GM13977 (cell line): ENCODE data around the gene ZMYM5.
"Not testable (repeated sequence)": the region's sequence is repeated elsewhere in the genome, so short reads cannot be mapped to it uniquely, and the experiment has no call there.

ENCODE experiments used
- DNase-seq: peaks from one replicate; pipeline ENCODE4 v3.0.0; 2012; ENCODE audit warnings: low spot score
- in situ Hi-C: fragments of 300-500 bp; cut with MboI; formaldehyde crosslinking; loops from one replicate; pipeline ENCODE4 v1.12.0; 2022; ENCODE audit warnings: low sequenced_read_pairs, low pct_unique_long_range_greater_than_20kb, mixed read lengths, inconsistent platforms; ENCODE audit not compliant: unreplicated experiment
- TF ChIP-seq, protein P1 (sequence below): IDR thresholded peaks from 2 replicates; pipeline ENCODE4 v1.5.1; 2012; ENCODE audit warnings: mild to moderate bottlenecking, control low read depth; ENCODE audit not compliant: insufficient read depth; ENCODE audit errors: extremely low read depth, missing control alignments

ZMYM5 gene

DNA sequence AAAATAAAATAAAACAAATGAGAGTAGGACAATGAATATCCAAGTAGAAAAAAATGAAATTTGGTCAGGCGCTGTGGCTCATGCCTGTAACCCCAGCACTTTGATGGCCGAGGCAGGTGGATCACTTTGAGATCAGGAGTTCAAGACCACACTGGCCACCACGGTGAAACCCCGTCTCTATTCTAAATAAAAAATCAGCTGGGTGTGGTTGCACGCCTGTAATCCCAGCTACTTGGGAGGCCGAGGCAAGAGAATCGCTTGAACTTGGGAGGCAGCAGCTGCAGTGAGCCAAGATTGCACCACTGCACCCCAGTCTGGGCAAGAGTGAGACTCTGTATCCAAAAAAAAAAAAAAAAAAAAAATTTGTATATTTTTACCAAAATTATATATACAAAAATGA is 18.2 kb upstream of the ZMYM5 start:
- no peak for DNase-seq
- in situ Hi-C loops, result no loop called here
- TF ChIP-seq, protein P1, sequence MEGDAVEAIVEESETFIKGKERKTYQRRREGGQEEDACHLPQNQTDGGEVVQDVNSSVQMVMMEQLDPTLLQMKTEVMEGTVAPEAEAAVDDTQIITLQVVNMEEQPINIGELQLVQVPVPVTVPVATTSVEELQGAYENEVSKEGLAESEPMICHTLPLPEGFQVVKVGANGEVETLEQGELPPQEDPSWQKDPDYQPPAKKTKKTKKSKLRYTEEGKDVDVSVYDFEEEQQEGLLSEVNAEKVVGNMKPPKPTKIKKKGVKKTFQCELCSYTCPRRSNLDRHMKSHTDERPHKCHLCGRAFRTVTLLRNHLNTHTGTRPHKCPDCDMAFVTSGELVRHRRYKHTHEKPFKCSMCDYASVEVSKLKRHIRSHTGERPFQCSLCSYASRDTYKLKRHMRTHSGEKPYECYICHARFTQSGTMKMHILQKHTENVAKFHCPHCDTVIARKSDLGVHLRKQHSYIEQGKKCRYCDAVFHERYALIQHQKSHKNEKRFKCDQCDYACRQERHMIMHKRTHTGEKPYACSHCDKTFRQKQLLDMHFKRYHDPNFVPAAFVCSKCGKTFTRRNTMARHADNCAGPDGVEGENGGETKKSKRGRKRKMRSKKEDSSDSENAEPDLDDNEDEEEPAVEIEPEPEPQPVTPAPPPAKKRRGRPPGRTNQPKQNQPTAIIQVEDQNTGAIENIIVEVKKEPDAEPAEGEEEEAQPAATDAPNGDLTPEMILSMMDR, result no peak

DNA sequence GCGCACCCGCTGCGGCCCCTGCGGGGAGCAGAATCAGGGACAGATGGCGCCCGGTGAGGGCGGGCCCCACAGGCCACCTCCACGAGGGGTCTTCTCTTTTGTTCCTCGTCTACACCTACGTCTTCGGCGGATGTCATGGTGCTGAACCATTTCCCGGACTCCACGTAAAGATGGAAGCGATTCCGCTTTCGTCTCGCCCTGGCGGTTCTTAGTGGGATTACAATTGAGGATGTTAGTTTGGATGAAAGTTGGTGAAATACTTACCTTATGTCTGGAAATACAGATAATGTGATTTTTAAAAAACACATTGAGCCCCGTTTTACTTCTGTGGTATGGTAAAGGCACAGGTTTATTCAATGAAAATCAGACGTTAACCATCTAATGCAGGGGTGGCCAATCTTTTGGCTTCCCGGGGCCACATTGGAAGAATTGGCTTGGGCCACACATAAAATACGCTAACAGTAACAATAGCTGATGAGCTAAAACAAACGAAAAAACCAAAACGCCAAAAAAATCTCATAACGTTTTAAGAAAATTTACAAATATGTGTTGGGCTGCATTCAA is 1.4 kb upstream of the ZMYM5 start:
- TF ChIP-seq, protein P1, result peak; percentile 45
- peak; percentile 65 for DNase-seq
- in situ Hi-C loops, result no loop called here

DNA sequence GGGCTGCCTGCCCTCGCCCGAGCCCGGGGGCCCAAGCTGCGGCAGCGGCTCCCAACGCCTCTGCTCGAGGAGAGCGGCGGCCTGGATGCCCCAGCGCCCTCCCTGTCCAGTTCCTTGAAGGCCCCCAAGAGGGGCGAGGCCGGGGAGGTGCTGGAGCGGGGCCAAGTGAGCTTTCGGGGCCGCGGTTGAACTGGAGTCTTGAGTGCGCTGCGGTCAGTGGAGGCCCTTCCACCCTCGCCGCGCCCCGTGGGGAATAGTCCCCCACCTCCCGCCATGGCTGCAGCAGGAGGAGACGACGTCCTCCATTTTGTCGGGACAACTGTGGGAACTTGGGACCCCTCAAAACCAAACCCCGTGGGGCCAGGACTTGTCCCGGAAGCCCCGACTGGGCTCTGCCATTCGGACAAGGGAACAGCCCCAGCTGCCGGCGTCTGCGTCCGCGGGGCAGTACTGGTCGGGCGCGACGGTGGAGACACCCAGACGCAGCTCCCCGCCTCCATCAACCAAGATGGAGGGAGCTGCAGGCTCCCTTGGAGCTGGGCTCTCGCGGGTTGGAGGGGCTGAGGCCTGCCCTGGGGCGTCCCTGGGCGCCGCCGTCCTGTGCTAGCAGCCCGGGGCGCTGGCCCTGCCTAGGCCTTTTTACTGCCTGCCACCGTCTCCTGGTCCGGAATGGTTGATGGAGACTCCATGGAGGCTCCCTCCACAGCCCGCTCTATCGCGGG is 736 bp upstream of the ZMYM5 start:
- TF ChIP-seq, protein P1, result no peak
- DNase-seq, result peak; percentile 74
- in situ Hi-C loops, result no loop called here

DNA sequence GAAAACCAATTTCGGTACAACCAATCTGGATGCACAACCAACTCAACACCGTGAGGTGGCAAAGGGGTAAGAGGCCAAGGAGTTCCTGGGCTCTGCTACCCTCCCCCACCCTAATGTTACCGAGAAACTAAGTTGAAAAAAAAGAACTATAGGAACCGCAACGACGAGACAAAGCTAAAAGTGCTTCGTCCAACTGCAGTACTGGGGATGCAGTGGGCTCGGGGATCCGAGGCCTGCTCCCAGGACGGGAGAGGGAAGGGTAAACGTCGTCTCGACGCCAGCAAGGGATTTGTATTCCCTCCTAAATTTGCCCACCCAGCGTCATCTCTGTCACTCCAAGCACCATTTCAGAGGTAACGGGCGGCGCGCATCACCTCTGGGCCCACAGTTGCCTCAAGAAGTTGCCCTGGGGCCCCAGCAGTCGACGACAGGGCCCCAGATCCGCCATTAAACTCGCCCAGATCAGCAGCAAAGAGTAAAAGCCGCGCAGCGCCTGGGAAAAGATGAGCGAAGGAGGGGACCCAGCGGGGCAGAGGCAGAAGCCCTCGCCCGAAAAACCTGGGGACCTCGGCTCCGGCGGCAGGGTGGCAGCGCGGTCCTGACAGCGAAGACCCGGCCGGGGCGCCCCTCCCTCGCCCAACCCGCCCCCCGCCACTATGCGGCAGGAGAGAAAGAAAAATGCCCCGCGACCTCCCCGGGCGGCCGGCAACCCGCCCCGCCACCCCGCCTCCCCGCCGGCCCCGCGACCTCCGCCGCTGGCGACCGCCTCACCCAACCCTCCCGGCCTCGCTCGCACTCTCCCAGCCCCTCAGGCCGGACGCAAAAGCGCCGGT is 752 bp downstream of the ZMYM5 start:
- peak; percentile 52 for DNase-seq
- TF ChIP-seq, protein P1, result no peak
- in situ Hi-C loops, result no loop called here

DNA sequence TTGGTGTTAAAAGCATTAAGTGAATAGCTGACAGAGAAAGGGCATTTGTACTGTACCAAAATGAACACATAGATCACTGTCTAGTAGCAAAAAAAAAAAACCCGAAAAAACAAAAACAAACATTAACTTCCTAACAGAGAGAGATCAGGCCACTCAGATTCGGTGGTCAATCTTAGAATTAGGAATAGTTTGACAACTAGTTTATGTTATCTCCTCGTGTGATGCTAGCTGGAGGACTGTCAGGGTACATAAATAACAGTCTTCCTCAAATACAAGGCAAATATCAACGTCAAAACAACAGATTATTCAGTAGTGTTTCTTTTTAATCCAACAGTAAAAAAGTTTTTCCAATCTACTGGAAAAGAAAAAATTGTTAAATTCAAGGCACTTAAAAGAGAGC is 1.7 kb downstream of the ZMYM5 start:
- DNase-seq, result no peak
- in situ Hi-C loops, result no loop called here
- TF ChIP-seq, protein P1, result no peak

DNA sequence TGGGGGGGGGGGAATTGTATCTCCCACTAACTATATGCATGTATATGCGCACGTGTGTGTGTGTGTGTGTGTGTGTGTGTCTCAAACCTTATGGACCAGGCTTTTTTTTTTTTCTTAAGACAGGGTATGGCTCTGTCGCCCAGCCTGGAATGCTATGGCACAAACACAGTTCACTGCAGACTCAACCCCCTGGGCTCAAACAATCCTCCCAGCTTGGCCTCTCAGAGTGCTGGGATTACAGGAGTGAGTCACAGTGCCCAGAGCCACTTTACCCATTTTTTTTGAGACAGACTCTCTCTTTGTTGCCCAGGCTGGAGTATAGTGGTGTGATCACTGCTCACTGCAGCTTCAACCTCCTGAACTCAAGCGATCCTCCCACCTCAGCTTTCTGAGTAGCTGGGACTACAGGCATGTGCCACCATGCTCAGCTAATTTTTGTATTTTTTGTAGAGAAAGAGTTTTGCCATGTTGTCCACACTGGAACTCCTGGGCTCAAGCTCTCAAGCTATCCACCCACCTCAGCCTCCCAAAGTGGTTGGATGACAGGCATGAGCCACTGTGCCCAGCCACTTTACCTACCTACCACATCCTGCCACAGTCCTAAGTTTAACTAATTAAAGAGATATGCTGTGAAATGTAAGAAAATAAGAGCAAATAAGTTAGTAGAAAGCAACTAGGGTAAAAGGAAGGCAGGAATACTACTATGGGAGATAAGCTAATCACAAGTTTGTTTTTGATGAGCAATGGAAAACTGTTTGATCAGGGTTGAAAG is 2.4 kb downstream of the ZMYM5 start:
- no peak for DNase-seq
- in situ Hi-C loops, result no loop called here
- TF ChIP-seq, protein P1, result no peak

DNA sequence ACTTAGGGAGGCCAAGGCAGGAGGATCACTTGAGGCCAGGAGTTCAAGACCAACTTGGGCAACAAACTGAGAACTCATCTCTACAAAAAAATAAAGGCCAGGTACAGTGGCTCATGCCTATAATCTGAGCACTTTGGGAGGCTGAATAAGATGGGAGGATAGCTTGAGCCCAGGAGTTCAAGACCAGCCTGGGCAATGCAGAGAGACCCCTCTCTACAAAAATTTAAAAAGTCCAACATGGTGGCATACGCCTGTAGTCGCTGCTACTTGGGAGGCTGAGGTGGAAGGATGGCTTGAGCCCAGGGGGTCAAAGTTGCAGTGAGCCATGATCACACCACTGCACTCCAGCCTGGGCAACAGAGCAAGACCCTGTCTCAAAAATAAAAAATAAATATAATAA is 5.8 kb downstream of the ZMYM5 start:
- in situ Hi-C loops, result not testable (repeated sequence)

More for the DNA sequence above, 5.8 kb downstream of the ZMYM5 start:
- DNase-seq, result not testable (repeated sequence)
